ENCODE measurements around the gene SPRR1A.

The SPRR1A gene

GRCh38 chr1:152968248-152968647, 15.6 kb upstream of the SPRR1A start (continued):
- no peak for TF ChIP-seq ZNF549 (tag by site-specific recombination; IDR thresholded peaks at IDR 0.05)
- TF ChIP-seq KLF10 (tag by site-specific recombination; IDR thresholded peaks at IDR 0.05) = no peak
- no peak for TF ChIP-seq ZSCAN18 (tag by site-specific recombination; IDR thresholded peaks at IDR 0.05)
- no peak for TF ChIP-seq YY2 (tag by site-specific recombination; IDR thresholded peaks at IDR 0.05)
- TF ChIP-seq ZNF513 (tag by site-specific recombination; IDR thresholded peaks at IDR 0.05) = no peak
- TF ChIP-seq ZNF677 (tag by site-specific recombination; IDR thresholded peaks at IDR 0.05) = no peak
- TF ChIP-seq ZNF274 (IDR thresholded peaks at IDR 0.05; ENCODE audit: low read length) = no peak
- TF ChIP-seq ZNF274 (tag by site-specific recombination; IDR thresholded peaks at IDR 0.05; ENCODE audit: borderline replicate concordance) = no peak
- TF ChIP-seq ZNF555 (tag by site-specific recombination; conservative IDR thresholded peaks at IDR 0.05) = no peak
- TF ChIP-seq ZNF175 (tag by site-specific recombination; IDR thresholded peaks at IDR 0.05) = no peak

- H3K36me3 ChIP-seq (ENCODE audit: control insufficient read depth in 2 of 2, insufficient read depth in 1 of 2, low read length in 2 of 2) = no peaks in the 10 kb centered on the region
- H3K4me1 ChIP-seq (ENCODE audit: control insufficient read depth, insufficient read depth, low read length) = no peaks in the 10 kb centered on the region
- CTCF ChIA-PET = no interaction called here
- no peak overlapping the region for H3K4me3 ChIP-seq (ENCODE audit: low read depth, low read length)
- no peak for TF ChIP-seq GLI2 (tag by site-specific recombination; IDR thresholded peaks at IDR 0.05; ENCODE audit: borderline replicate concordance, low read depth)
- no peak overlapping the region for H3K27ac ChIP-seq (ENCODE audit: extremely low read depth, low read depth, low read length)
- POLR2A ChIA-PET = no interaction called here
- H3K9me3 ChIP-seq (ENCODE audit: control insufficient read depth, insufficient read depth, low read depth, low read length) = no peaks in the 10 kb centered on the region
Observed at GRCh38 chr1:152969036-152969435, 14.8 kb upstream of the SPRR1A start.

- H3K27ac ChIP-seq (ENCODE audit: extremely low read depth, low read depth, low read length) = no peak within 1 kb of the TSS
- ChIA-PET POLR2A (no interaction called here), CTCF (no interaction called here)
Observed at GRCh38 chr1:152970495-152970894, 13.4 kb upstream of the SPRR1A start, which contains the start of gene SPRR4. SPRR4 (plus strand) TSS chr1:152970648; CDS start chr1:152971891, 1,243 bp downstream.

More at GRCh38 chr1:152970495-152970894, 13.4 kb upstream of the SPRR1A start, which contains the start of gene SPRR4:
- Histone ChIP-seq H3K9me3 (ENCODE audit: control insufficient read depth, insufficient read depth, low read depth, low read length) (no peaks in the 10 kb centered on the region), H3K4me1 (ENCODE audit: control insufficient read depth, insufficient read depth, low read length) (no peaks in the 10 kb centered on the region), H3K4me3 (ENCODE audit: low read depth, low read length) (no peak within 1 kb of the TSS), H3K36me3 (ENCODE audit: control insufficient read depth in 2 of 2, insufficient read depth in 1 of 2, low read length in 2 of 2) (no peaks in the 10 kb centered on the region)
- TF ChIP-seq ZSCAN18 (tag by site-specific recombination; IDR thresholded peaks at IDR 0.05) (no peak), ZNF239 (tag by site-specific recombination; IDR thresholded peaks at IDR 0.05) (no peak), ZFP41 (tag by site-specific recombination; IDR thresholded peaks at IDR 0.05; ENCODE audit: borderline replicate concordance) (no peak), ZNF23 (tag by site-specific recombination; IDR thresholded peaks at IDR 0.05; ENCODE audit: borderline replicate concordance) (no peak), ZNF292 (tag by site-specific recombination; IDR thresholded peaks at IDR 0.05; ENCODE audit: borderline replicate concordance, low read depth) (no peak), ZBTB20 (tag by site-specific recombination; IDR thresholded peaks at IDR 0.05) (no peak), ZNF610 (tag by site-specific recombination; IDR thresholded peaks at IDR 0.05; ENCODE audit: borderline replicate concordance) (no peak), KLF9 (tag by site-specific recombination; IDR thresholded peaks at IDR 0.05; ENCODE audit: low read depth) (no peak), ZSCAN4 (tag by site-specific recombination; IDR thresholded peaks at IDR 0.05) (no peak), HIC1 (tag by site-specific recombination; IDR thresholded peaks at IDR 0.05) (no peak)

Measured in HEK293 (cell line).